IMR-90 (cell line): Measurements from ENCODE around the gene RBP5. TPM values are rescaled to one million over a fixed set of nuclear protein-coding genes. Genes with fewer than 3 reads are reported as not detected.

Experiments used
- ATAC-seq: fragments of 200-7000 bp; cut with Tn5 transposase; 2 replicates; pipeline ENCODE4 v1.9.1; 2020; ENCODE audit warnings: low read depth, mild to moderate bottlenecking, moderate library complexity
- BruUV-seq: library from RNA; stranded (reverse); fragments of 400-500 nt; replicated peaks from 2 replicates; lab custom pipeline; 2021; lab: Mats Ljungman, UMichigan
- CTCF ChIA-PET: fragments of 300-600 bp; formaldehyde crosslinking; extraction: SDS; loops from one replicate; lab custom pipeline; 2021; ENCODE audit warnings: antibody characterized with exemption; lab: Yijun Ruan, JAX
- POLR2A ChIA-PET: fragments of 300-600 bp; sonication (Branson Sonifier 250); formaldehyde crosslinking; loops from one replicate; lab custom pipeline; 2022; ENCODE audit warnings: antibody characterized with exemption; ENCODE audit not compliant: unreplicated experiment; lab: Charles Lee
- DNase-seq: peaks from one replicate; pipeline ENCODE4 v3.0.0; 2013
- H2AFZ ChIP-seq: replicated peaks from 2 replicates; pipeline ENCODE3; 2013; ENCODE audit warnings: low read length, mild to moderate bottlenecking; ENCODE audit not compliant: poor library complexity
- H2AK5ac ChIP-seq: 2 replicates; pipeline ENCODE4 v1.6.1; 2013; ENCODE audit warnings: low read depth, low read length, inconsistent platforms
- H2AK9ac ChIP-seq: replicated peaks from 2 replicates; pipeline ENCODE3; 2013; ENCODE audit warnings: mild to moderate bottlenecking, low read depth, low read length, moderate library complexity; ENCODE audit not compliant: poor library complexity
- H2BK120ac ChIP-seq: 2 replicates; pipeline ENCODE4 v1.6.1; 2013; ENCODE audit warnings: low read depth, low read length, inconsistent platforms
- H2BK15ac ChIP-seq: 3 replicates; pipeline ENCODE4 v1.6.1; 2013; ENCODE audit warnings: low read depth, low read length, inconsistent platforms
- H2BK20ac ChIP-seq: 2 replicates; pipeline ENCODE4 v1.6.1; 2013; ENCODE audit warnings: low read depth, mild to moderate bottlenecking, inconsistent platforms, low read length, moderate library complexity
- H2BK5ac ChIP-seq: 2 replicates; pipeline ENCODE4 v1.6.1; 2013; ENCODE audit warnings: mild to moderate bottlenecking, low read depth, low read length, inconsistent platforms; ENCODE audit not compliant: poor library complexity, severe bottlenecking
- H3K14ac ChIP-seq: replicated peaks from 2 replicates; pipeline ENCODE4 v1.6.1; 2013; ENCODE audit warnings: low read depth, low read length, inconsistent platforms
- H3K18ac ChIP-seq: 2 replicates; pipeline ENCODE4 v1.6.1; 2013; ENCODE audit warnings: low read depth, low read length, control low read depth
- H3K23ac ChIP-seq: 2 replicates; pipeline ENCODE4 v1.6.1; 2013; ENCODE audit warnings: low read depth, low read length, inconsistent platforms
- H3K27ac ChIP-seq: 2 replicates; pipeline ENCODE4 v1.5.1; 2013; ENCODE audit warnings: mild to moderate bottlenecking, control low read depth, low read length; ENCODE audit not compliant: insufficient read depth
- H3K27me3 ChIP-seq: 2 replicates; pipeline ENCODE4 v1.6.1; 2013; ENCODE audit warnings: low read length; ENCODE audit not compliant: control insufficient read depth, insufficient read depth
- H3K36me3 ChIP-seq: 2 replicates; pipeline ENCODE4 v1.6.1; 2013; ENCODE audit warnings: low read length, mixed read lengths; ENCODE audit not compliant: control insufficient read depth, insufficient read depth
- H3K4ac ChIP-seq: 2 replicates; pipeline ENCODE4 v1.6.1; 2013; ENCODE audit warnings: low read depth, low read length, inconsistent platforms
- H3K4me1 ChIP-seq: 2 replicates; pipeline ENCODE4 v1.6.1; 2013; ENCODE audit warnings: low read length, mixed read lengths; ENCODE audit not compliant: control insufficient read depth, insufficient read depth
- H3K4me2 ChIP-seq: 2 replicates; pipeline ENCODE4 v1.6.1; 2013; ENCODE audit warnings: low read depth, mild to moderate bottlenecking, control low read depth, low read length, moderate library complexity
- H3K4me3 ChIP-seq: 2 replicates; pipeline ENCODE4 v1.5.1; 2013; ENCODE audit warnings: low read depth, mild to moderate bottlenecking, control low read depth, low read length, moderate library complexity; ENCODE audit not compliant: insufficient read depth
- H3K56ac ChIP-seq: 2 replicates; pipeline ENCODE4 v1.6.1; 2013; ENCODE audit warnings: low read length, inconsistent platforms; ENCODE audit not compliant: insufficient read depth; ENCODE audit errors: extremely low read depth
- H3K79me1 ChIP-seq, 2 experiments: 2 replicates each; pipeline ENCODE4 v1.6.1; 2013; ENCODE audit warnings: low read length in 2 of 2, inconsistent platforms in 1 of 2, low read depth in 1 of 2
- H3K9ac ChIP-seq: 2 replicates; pipeline ENCODE4 v1.6.1; 2013; ENCODE audit warnings: low read depth, low read length, control low read depth
- H3K9me1 ChIP-seq: 2 replicates; pipeline ENCODE4 v1.6.1; 2013; ENCODE audit warnings: low read length, inconsistent platforms; ENCODE audit not compliant: insufficient read depth
- H3K9me3 ChIP-seq: 2 replicates; pipeline ENCODE4 v1.6.1; 2013; ENCODE audit warnings: low read length; ENCODE audit not compliant: control insufficient read depth, insufficient read depth
- H4K20me1 ChIP-seq: 2 replicates; pipeline ENCODE4 v1.6.1; 2013; ENCODE audit warnings: low read length, inconsistent platforms; ENCODE audit not compliant: insufficient read depth
- H4K5ac ChIP-seq: 2 replicates; pipeline ENCODE4 v1.6.1; 2013; ENCODE audit warnings: mild to moderate bottlenecking, low read depth, low read length, control low read depth
- H4K8ac ChIP-seq, 2 experiments: 2 replicates each; pipeline ENCODE4 v1.6.1; 2013; ENCODE audit warnings: low read depth in 2 of 2, low read length in 2 of 2, control low read depth in 1 of 2, inconsistent platforms in 1 of 2
- H4K91ac ChIP-seq: 2 replicates; pipeline ENCODE4 v1.6.1; 2013; ENCODE audit warnings: low read depth, low read length, inconsistent platforms; ENCODE audit not compliant: insufficient read depth
- BHLHE40 ChIP-seq: fragments of 150-350 bp; IDR thresholded peaks from 2 replicates; pipeline ENCODE4 v1.6.1; 2016; ENCODE audit warnings: mild to moderate bottlenecking, low read depth, low read length
- FOS ChIP-seq: fragments of 150-350 bp; IDR thresholded peaks from 2 replicates; pipeline ENCODE4 v1.6.1; 2016; ENCODE audit warnings: low read depth, low read length
- MAFK ChIP-seq: IDR thresholded peaks from 2 replicates; pipeline ENCODE4 v1.6.1; 2012; ENCODE audit warnings: low read depth, low read length, improper control_type of control experiment
- MAZ ChIP-seq: IDR thresholded peaks from 2 replicates; pipeline ENCODE4 v1.6.1; 2012; ENCODE audit warnings: low read depth, mild to moderate bottlenecking, low read length, improper control_type of control experiment, moderate library complexity, borderline replicate concordance
- MXI1 ChIP-seq: IDR thresholded peaks from 2 replicates; pipeline ENCODE4 v1.6.1; 2012; ENCODE audit warnings: low read depth, mild to moderate bottlenecking, low read length, moderate library complexity, borderline replicate concordance
- NFE2L2 ChIP-seq: fragments of 150-350 bp; IDR thresholded peaks from 2 replicates; pipeline ENCODE4 v1.6.1; 2016; ENCODE audit warnings: low read depth, mild to moderate bottlenecking, low read length
- SMC3 ChIP-seq: fragments of 150-350 bp; IDR thresholded peaks from 2 replicates; pipeline ENCODE4 v1.6.1; 2016; ENCODE audit warnings: low read depth, mild to moderate bottlenecking, antibody characterized with exemption, low read length, moderate library complexity
- WGBS, 2 experiments: methylation state at CpG; one replicate each; pipeline versions ENCODE4 v1.1.5 to v1.1.7; 2013; ENCODE audit warnings: missing lambda C conversion rate in 2 of 2; ENCODE audit not compliant: insufficient read length in 1 of 2; ENCODE audit errors: extremely low coverage in 2 of 2; 5-methylcytosine and 5-hydroxymethylcytosine counted together
- dilution Hi-C: fragments of 300-500 bp; cut with HindIII; formaldehyde crosslinking; loops from one replicate; pipeline ENCODE4 v1.14.3; 2018; ENCODE audit warnings: low sequenced_read_pairs; ENCODE audit not compliant: unreplicated experiment
- in situ Hi-C: fragments of 300-500 bp; cut with MboI; formaldehyde crosslinking; loops from 3 replicates; pipeline ENCODE4 v1.14.3; 2019; ENCODE audit warnings: low sequenced_read_pairs, inconsistent platforms, mixed read lengths
- intact Hi-C: fragments of 100-400 bp; cut with micrococcal nuclease; formaldehyde crosslinking; loops from 2 replicates; pipeline ENCODE4 v1.10.0; 2022
- polyA plus RNA-seq, 3 experiments: library from polyadenylated mRNA; depleted of rRNA; stranded (reverse); fragments of >200 nt; gene quantifications; 2 replicates each; pipeline ENCODE4 v1.2.3, GENCODE V29; 2012; ENCODE audit warnings: low replicate concordance in 1 of 3
- total RNA-seq: library from RNA; depleted of rRNA; stranded (reverse); fragments of >200 nt; gene quantifications from 2 replicates; pipeline ENCODE4 v1.2.3, GENCODE V29; 2012
- TF ChIP-seq, protein P1 (sequence below): conservative IDR thresholded peaks from 2 replicates; pipeline ENCODE4 v1.5.1; 2012; ENCODE audit warnings: mild to moderate bottlenecking, low read depth, low read length, improper control_type of control experiment
- TF ChIP-seq, protein P2 (sequence below): fragments of 150-350 bp; IDR thresholded peaks from 2 replicates; pipeline ENCODE4 v1.6.1; 2017; ENCODE audit warnings: mild to moderate bottlenecking, antibody characterized with exemption, low read length, low read depth
- TF ChIP-seq, protein P3 (sequence below): fragments of 150-350 bp; IDR thresholded peaks from 2 replicates; pipeline ENCODE4 v1.6.1; 2016; ENCODE audit warnings: low read depth, mild to moderate bottlenecking, low read length, moderate library complexity, borderline replicate concordance

The RBP5 gene
- total and polyA plus RNA-seq, 2 of the 4 experiments (the other 2 are of a cell fraction) = 0.15 TPM; not detected in 1

DNA sequence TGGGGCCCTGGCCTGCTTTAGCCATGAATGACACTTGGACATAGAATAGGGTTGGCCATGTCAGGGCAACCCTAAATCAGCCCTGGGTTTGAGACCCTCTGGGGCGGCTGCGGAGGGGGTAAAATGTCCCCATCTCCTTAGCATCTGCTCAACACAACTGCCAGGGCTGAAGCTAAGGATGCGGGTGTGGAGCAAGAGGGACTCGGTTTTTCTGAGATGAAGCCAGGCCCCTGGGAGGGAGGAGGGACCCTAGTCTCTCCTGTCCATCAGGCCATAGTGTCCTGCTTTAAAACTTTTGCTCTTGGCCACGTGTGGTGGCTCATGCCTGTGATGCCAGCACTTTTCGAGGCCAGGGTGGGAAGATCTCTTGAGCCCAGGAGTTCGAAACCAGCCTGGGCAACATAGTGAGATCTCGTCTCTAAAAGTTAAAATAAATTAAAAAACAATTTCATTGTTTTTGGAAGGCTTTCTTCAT is 35.7 kb downstream of the RBP5 start:
- peak overlapping the region; percentile 7 for H2BK5ac ChIP-seq
- H3K27ac ChIP-seq = peak overlapping the region; percentile 71
- DNase-seq (no peak), ATAC-seq (no peak)
- H3K23ac ChIP-seq = peak overlapping the region; percentile 73; the same call in 1 of the 2 replicates
- dilution Hi-C loops = no loop called here
- no peaks in the 10 kb centered on the region for H4K20me1 ChIP-seq
- peak overlapping the region; percentile 88 for H3K4ac ChIP-seq
- peak overlapping the region; percentile 95 for H2BK20ac ChIP-seq
- no CpG with 5 or more reads among the region's 8 CpGs for WGBS, 2 experiments
- peak overlapping the region; percentile 93 for H2BK120ac ChIP-seq
- BruUV-seq = no TSS peak
- in situ Hi-C loops = no loop called here
- peak overlapping the region; percentile 92 for H2AFZ ChIP-seq
- TF ChIP-seq, protein P1, sequence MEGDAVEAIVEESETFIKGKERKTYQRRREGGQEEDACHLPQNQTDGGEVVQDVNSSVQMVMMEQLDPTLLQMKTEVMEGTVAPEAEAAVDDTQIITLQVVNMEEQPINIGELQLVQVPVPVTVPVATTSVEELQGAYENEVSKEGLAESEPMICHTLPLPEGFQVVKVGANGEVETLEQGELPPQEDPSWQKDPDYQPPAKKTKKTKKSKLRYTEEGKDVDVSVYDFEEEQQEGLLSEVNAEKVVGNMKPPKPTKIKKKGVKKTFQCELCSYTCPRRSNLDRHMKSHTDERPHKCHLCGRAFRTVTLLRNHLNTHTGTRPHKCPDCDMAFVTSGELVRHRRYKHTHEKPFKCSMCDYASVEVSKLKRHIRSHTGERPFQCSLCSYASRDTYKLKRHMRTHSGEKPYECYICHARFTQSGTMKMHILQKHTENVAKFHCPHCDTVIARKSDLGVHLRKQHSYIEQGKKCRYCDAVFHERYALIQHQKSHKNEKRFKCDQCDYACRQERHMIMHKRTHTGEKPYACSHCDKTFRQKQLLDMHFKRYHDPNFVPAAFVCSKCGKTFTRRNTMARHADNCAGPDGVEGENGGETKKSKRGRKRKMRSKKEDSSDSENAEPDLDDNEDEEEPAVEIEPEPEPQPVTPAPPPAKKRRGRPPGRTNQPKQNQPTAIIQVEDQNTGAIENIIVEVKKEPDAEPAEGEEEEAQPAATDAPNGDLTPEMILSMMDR = no peak
- TF ChIP-seq FOS = no peak
- TF ChIP-seq MAZ = no peak
- no peak for TF ChIP-seq MAFK
- TF ChIP-seq SMC3 = no peak
- TF ChIP-seq, protein P2, sequence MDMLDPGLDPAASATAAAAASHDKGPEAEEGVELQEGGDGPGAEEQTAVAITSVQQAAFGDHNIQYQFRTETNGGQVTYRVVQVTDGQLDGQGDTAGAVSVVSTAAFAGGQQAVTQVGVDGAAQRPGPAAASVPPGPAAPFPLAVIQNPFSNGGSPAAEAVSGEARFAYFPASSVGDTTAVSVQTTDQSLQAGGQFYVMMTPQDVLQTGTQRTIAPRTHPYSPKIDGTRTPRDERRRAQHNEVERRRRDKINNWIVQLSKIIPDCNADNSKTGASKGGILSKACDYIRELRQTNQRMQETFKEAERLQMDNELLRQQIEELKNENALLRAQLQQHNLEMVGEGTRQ = no peak
- TF ChIP-seq, protein P3, sequence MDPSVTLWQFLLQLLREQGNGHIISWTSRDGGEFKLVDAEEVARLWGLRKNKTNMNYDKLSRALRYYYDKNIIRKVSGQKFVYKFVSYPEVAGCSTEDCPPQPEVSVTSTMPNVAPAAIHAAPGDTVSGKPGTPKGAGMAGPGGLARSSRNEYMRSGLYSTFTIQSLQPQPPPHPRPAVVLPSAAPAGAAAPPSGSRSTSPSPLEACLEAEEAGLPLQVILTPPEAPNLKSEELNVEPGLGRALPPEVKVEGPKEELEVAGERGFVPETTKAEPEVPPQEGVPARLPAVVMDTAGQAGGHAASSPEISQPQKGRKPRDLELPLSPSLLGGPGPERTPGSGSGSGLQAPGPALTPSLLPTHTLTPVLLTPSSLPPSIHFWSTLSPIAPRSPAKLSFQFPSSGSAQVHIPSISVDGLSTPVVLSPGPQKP = no peak
- TF ChIP-seq MXI1 = no peak
- no peak for TF ChIP-seq BHLHE40
- TF ChIP-seq NFE2L2 = no peak
- H3K18ac ChIP-seq = peak overlapping the region; percentile 56; the same call in 1 of the 2 replicates
- H3K14ac ChIP-seq = peak overlapping the region; percentile 87
- H3K36me3 ChIP-seq = peaks cover 25% of the 10 kb centered on the region; the same call in 1 of the 2 replicates
- peaks cover 13 to 28% of the 10 kb centered on the region in 2 experiments; a peak in 3 of 4 replicates for H3K79me1 ChIP-seq
- H3K9me1 ChIP-seq = peaks cover 21% of the 10 kb centered on the region
- peaks cover 26% of the 10 kb centered on the region for H3K4me1 ChIP-seq
- CTCF ChIA-PET = interaction anchor here (0.6 to 1.9 kb wide), 4 partner anchors 15 to 148 kb away, joined by 3 to 5 read pairs (median 4); partner anchors contain the start of gene C1S
- intact Hi-C loops = loop anchor here (1.0 kb wide), 5 partner anchors 14 to 149 kb away; partner anchors contain the start of genes C12orf57, C1S and LPCAT3
- H4K5ac ChIP-seq = peak overlapping the region; percentile 91
- H3K4me2 ChIP-seq = no peak overlapping the region
- H3K9me3 ChIP-seq = no peaks in the 10 kb centered on the region
- H2AK5ac ChIP-seq = peak overlapping the region; percentile 57
- peak overlapping the region; percentile 60; the same call in 1 of the 2 replicates for H3K9ac ChIP-seq
- no peak overlapping the region for H3K4me3 ChIP-seq
- peak overlapping the region; percentile 60 to 97; a peak in 3 of 4 replicates for H4K8ac ChIP-seq
- peak overlapping the region; percentile 89 for H4K91ac ChIP-seq
- POLR2A ChIA-PET = no interaction called here
- H3K27me3 ChIP-seq = no peaks in the 10 kb centered on the region
- no peak overlapping the region for H3K56ac ChIP-seq
- peak overlapping the region; percentile 65 for H2AK9ac ChIP-seq
- peak overlapping the region; percentile 81; the same call in 2 of the 3 replicates for H2BK15ac ChIP-seq
